Hippocampal formation (tissue), 2 donors: ENCODE results near the gene ASB10.

Experiments used
- DNase-seq, 2 donors: peaks; one replicate each; lab custom pipeline; 2025; lab: John Stamatoyannopoulos, UW

Gene ASB10

DNA sequence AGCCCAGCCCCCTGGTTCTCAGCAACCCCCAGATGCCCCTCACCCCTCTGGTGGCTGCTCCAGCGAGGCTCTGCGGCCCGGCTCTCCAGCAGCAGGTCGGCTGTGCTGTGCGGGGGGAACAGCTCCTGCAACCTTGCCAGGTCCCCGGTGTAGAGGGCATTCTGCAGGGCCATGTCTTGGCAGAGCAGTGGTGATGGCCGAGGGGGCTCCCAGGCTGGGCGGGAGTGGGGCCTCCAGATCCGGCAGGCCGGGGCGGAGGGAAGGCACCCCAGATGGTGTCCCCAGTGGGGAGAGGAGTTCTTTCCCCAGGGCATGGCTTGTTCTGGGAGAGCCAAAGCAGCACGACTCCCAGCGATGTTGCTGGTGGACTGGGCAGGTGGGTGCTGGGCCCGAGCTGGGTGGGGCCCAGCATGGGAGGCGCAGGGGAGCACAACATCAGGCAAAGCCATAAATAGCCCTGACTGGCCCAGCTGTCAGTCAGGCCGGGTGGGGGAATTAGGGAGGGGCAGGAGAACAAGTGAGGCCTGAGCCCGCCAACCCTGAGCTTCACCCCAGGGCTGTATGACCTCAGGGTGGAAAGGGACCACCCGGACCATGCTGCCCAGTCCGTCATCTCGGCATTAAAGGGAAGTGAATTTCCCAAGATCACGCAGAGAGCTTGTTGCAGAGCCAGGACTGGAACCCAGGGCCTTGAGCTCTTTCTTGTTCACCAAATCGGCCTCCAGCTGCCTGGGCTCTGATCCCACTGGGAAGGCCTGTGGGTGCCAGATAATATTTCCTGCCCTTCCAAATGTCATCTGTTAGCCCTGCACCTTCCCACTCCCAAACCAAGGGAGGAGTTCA, 580 bp upstream of the ASB10 start:
- no peak for DNase-seq

- DNase-seq, result no peak
These were observed 1.0 kb downstream of the ASB10 start for GRCh38 chr7:151185762-151186639.

DNA sequence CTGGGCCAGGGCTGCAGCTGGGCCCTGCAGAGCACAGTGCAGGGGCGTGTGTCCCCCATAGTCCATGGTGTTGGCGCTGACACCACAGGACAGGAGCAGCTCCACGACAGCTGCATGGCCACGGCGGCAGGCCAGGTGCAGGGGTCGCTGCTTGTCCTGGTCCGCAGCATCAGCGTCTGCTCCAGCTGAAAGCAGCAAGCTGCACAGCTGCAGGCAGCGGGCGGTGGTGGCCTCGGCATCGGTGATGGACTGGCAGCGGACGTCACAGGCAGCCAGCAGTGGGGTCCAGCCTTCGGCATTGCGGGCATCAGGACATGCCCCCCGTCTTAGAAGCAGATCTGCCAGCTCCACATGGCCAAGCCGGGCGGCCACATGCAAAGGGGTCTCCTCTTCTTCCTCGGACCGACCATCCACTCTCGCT, 6.0 kb downstream of the ASB10 start:
- no peak for DNase-seq

- no peak for DNase-seq
These were observed 7.1 kb downstream of the ASB10 start for GRCh38 chr7:151179946-151180345.

GRCh38 chr7:151179287-151179860, 7.7 kb downstream of the ASB10 start:
- no peak for DNase-seq

DNA sequence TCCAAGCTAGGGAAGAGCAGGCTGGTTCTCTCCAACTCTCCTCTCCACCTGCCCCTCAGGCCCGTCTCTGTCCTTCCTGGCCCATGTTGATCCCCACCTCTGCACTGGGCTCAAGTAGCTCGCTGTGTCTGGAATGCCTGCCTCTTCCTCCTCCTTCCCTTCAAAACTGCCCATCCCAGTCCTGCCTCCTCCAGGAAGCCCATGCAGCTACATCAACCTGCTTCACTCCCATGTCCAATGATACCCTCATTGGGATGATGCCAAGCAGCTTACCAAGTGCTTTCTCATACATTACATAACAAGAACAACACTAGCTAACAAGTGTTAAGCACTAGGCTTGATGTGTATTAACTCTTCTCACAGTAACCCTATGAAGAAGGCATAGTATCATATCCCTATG, 8.2 kb downstream of the ASB10 start:
- DNase-seq, result no peak

DNA sequence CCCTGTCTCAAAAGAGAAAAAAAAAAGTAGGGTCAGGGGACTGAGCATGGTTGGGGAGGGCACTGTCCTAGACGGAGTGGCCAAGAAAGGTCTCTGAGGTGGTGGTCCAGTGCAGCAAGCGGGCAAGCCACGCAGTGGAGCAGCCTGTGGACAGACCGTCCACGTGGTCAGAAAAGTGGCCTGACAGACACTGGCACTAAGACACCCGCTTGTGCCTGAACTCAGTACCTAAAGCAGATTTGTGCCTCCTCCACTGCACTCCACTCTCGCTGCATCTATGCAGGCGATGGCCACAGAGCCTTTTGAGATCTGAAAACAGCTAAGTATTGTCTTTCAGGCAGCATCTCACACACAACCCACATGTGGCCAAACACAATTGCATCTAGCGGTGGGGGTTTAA, 8.8 kb downstream of the ASB10 start:
- no peak for DNase-seq

DNA sequence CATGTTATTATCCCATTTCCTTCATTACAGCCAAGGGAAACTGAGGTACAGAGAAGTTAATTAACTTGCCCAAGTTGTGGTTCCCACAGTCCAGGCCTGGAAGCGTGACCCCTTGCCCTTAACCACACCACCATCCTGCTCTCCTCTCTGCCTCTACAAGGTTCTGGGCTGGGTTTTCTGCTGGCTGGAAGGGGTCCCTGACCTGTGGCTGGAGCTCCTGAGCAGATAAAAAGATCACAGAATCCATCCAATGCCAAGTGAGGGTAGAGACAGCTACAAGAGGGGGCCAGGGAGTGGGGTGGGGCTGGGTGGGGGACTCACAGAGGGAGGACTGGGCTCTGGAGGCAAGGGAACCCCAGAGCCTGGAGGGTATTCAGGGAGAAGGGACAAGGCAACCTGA, 9.7 kb downstream of the ASB10 start:
- no peak for DNase-seq

DNA sequence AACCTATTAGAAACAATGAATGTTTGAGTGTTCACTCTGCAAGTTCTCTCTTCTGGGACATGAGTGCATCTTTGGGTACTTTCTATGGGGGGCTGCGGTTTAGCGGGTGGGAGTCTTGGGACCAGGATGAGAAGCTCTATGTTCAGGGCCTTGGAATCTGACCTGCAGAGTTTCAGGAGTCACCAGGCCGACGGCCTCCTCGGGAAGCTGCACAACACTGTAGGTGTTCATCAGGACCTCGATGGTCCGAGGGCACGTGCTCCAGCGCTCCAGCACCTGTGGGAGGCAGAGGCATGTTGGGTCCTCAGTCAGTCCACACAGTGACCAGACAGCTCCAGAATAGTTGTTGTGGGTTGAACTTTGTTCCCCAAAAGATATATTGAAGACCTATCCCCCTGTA, 10.6 kb downstream of the ASB10 start:
- DNase-seq, result no peak

- DNase-seq, result no peak
These were observed 11.2 kb downstream of the ASB10 start for GRCh38 chr7:151175793-151176311.

DNA sequence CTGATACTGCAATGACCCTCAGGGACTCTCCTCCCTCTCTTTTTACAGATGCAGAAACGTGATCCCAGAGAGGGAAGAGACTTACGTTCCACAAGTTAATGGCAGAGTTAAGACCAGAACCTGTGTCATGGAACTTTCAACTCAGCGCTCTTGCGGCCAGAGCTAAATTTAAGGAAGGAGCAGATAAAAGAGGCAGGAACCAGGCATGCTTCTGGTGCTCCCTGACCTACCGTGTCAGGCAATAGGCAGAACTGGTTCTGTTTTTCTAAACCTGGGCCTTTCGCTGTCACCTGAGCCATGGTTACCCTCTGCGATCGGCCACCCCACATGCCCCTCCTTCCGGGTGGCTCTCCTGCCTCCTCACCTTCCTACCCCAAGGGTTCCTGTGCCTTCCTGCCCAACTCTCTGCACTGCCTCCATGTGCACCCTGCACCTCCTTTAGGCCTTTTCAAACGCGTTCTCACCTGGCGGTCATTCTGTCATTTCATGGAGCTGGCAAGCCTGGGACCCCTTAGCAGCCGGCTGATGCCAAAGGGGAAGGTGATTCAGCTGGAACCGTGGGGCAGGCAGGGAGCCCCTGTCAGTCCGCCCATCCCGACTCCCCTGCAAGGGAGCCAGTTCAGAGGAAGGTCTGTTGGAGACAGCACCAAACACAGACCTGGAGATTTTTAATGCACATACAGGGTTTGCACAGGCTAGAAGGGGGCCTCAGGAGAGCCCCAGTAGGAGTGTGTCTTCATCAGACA, 11.8 kb downstream of the ASB10 start:
- no peak for DNase-seq

DNA sequence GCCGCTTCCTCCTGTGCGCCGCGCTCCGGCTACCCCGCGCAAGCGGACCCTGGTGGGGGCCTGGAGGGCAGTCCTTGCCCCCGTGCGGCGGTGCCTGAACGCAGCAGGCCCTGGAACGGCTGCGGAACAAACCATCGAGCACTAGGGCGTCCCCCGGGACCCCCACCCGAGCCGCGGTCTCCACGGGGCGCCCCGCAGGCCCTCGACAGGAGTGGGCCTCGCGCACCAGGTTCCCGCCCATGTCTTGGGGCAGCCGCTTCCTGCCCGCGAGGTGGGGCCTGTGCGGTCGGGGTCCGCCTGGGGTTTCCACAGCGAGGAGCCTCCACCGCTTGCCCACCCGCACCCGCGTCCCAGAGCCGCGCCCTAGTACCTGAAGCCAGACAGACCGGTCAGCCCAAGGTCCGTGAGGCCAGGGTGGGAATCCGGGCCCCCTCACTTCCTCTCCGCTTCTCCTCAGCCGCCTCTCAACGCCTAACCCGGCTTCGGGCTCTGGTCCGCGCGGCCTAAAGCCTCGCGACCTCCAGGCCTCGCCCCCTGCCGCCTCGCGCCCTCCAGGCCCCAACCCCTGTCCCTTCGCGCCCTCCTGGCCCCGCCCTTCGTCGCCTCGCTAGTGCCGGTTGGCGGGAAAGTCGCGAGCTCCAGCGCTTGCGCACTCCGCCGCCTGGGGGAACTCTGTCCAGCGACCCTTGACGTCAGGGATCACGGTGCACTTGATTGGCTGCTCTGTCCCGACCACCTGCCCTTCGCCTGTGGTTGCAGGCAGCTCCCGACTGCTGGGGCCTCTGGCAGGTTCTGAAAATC, 12.6 kb downstream of the ASB10 start:
- DNase-seq, result no peak

DNA sequence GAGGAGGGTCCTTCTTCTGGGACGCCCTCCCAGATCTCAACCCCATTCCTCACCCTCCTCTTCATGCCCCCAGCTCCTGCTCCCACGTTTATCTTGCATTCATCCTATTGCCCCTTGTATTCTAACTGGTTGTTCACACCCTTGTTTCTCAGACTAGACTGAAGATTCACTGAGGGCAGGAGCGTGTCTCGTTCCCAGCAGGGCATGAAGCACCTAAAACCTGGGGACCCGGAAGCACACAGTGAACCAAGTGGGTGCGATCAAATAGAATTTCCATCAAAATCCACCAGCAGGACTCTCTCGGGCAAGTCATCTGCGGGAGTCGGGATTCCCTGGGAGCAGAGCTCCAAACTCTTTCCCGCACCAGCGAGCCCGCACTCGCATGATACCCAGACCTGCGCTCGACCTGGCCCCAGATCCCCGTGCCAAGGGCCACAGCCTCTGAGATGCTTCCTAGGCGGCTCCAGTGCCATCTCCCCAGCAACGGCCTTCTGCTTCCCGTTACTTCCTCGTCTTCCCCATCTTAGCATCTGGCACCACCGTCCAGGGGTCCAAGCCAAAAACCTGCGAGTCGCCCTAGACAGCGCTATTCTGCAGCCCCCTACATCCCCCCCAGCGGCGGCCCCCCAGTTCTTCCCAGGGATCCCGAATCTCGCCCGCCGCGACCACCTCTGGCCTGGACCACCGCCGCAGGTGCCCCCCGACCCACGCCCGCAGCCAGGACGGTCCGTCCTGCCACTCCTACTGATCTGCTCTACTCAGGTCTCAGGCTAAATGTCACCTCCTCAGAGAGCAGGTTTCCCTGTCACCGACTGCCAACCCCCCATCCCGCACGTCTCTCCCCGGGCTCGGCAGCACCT, 13.4 kb downstream of the ASB10 start:
- no peak for DNase-seq

DNA sequence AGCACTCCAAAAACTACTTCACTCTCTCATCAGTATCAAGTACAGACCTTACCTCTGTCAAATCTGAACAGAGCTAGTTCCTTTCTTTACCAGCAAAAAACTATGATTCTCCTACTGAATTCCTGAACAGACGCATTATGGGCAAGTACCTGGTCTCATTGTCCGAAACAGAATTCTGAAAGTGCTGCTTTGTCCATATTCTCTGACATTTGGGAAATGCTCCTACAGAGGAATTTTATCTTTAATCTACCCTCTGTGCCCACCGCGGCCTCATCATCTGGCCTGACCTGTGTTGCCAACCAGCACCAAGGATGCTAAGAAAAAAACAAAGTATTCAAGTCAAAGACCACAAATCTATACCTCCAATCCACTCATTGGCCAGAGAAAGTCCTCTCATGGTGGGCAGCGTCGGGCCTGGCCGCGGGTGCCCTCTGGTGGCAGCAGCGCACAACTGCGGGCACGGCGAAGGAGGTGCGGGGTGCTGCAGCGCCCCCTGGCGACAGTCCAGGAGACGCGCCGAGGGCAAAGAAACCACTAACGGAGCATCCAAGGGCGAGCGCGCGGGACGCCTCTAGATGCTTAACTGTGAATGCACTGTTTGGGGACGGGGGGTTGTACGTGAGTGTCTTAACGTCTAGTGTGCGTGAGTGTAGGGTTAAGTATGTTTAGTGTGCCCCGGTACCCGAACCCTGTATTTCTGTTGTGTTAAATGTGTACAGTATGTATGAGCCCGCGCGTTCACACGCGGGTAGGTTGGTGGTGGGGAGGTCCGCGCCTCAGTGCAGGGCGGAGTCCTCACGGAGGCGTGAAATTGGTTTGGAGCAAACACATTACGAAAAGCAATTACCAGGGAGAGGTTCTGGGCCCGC, 14.5 kb downstream of the ASB10 start:
- peak; percentile 65 to 72 for DNase-seq

GRCh38 chr7:151168787-151169162, 18.3 kb downstream of the ASB10 start:
- no peak for DNase-seq

GRCh38 chr7:151168003-151168786, 18.9 kb downstream of the ASB10 start:
- DNase-seq, result no peak

DNA sequence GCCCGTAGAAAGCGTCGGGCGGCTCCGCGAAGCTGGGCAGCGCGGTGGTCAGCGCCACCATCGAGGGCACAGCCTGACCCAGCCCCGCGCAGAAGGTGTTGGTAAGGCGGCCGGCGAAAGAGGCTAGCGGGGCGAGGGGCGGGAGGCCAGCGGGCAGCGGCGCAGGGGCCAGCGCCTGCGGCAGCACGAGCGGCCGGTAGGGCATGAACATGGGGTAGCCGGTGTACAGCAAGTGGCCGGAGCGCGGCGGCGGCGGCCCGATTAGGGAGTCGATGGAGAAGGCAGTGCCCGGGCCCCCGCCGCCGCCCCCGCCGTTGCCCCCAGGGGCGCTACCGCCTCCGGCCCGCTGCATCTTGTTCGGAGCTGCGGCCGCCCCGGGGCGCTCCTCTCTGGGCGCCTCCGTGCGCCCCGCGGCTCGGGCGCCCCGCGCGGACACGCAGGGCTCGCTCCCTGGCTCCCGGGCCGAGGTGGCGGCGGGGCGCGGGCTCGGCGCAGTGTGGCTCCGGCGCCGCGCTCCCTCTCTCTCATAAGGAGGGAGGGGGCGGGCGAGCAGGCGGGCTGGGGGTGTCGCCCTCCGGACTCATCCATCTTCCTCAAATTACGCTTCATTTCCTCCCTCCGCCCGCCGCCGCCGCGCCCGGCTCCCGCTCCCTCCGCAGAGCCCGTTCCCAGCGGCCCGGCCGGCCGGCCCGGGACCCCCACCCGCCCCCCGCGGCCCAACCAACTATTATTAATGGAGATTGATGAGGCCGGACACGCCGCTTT, 19.7 kb downstream of the ASB10 start, which contains the start of gene GBX1:
TSS of gene GBX1 (minus strand) at position 498 of the 765 bp plus-strand sequence. CDS start at position 352, 146 bp downstream.
- DNase-seq, result no peak
